ENCODE measurements around the gene METTL4. TPM values are rescaled to one million over a fixed set of nuclear protein-coding genes. Genes with fewer than 3 reads are reported as not detected.

The METTL4 gene
- total and polyA plus RNA-seq, 4 donors: 8.8 to 19.6 (median 15.6) TPM

DNA sequence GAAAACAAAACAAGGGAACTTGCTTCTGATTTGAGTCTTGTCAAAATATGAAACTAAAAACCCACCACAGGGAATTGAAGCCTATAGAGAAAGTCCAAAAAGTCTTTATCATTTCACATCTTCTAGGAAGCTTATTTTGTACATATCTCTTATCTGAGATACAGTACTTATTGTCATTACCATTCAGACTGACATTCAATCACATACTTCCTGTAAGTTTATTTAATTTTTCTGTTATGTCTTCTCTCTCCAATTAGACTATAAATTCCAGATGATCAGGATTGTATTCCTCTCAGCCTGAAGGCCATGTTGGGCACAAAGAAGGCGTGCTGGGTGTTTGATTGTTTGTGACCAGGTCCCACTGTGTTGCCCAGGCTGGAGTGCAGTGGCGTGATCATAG lies 59.2 kb downstream of the METTL4 start:
- no peak for DNase-seq (ENCODE audit: low read depth in 4 of 6, low spot score in 6 of 6)
- H3K36me3 ChIP-seq (ENCODE audit: control insufficient read depth, insufficient read depth, low read length): no peaks in the 10 kb centered on the region

DNA sequence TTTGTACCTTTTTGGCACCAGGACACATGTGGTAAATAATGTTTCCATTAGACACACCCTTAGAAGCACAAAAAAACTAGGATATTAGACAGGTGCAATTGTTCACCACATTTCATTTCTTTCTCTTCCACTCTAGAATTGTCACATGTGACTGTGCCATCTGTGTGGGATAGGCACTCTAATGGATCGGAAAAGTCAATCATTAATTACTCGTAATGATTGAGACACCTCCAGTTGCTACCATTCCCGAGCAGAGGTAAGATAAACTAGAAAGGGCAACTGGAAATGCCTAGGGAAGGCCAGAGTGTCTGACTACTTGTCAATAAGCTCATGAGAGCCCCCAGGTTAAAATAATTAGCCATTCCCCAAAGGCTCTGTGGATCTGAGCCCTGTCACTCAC lies 59.9 kb downstream of the METTL4 start:
- WGBS (ENCODE audit: insufficient coverage): 90% methylated on average over 2 of the region's 3 CpGs
- DNase-seq (ENCODE audit: low read depth in 4 of 6, low spot score in 6 of 6): no peak
- H3K36me3 ChIP-seq (ENCODE audit: control insufficient read depth, insufficient read depth, low read length): no peaks in the 10 kb centered on the region
- H3K27ac ChIP-seq (ENCODE audit: low read depth, low read length): no peak overlapping the region
- no peaks in the 10 kb centered on the region for H3K4me1 ChIP-seq (ENCODE audit: control insufficient read depth, insufficient read depth, low read length)
- H3K27me3 ChIP-seq (ENCODE audit: control insufficient read depth, insufficient read depth, low read length): no peaks in the 10 kb centered on the region
- H3K9me3 ChIP-seq (ENCODE audit: control insufficient read depth, insufficient read depth, low read length): no peaks in the 10 kb centered on the region
- H3K4me3 ChIP-seq (ENCODE audit: low read depth, low read length): no peak overlapping the region

More for the DNA sequence above, 59.2 kb downstream of the METTL4 start:
- no peak overlapping the region for H3K4me3 ChIP-seq (ENCODE audit: low read depth, low read length)
- H3K27ac ChIP-seq (ENCODE audit: low read depth, low read length): no peak overlapping the region
- H3K4me1 ChIP-seq (ENCODE audit: control insufficient read depth, insufficient read depth, low read length): no peaks in the 10 kb centered on the region
- H3K9me3 ChIP-seq (ENCODE audit: control insufficient read depth, insufficient read depth, low read length): no peaks in the 10 kb centered on the region
- H3K27me3 ChIP-seq (ENCODE audit: control insufficient read depth, insufficient read depth, low read length): no peaks in the 10 kb centered on the region
- WGBS (ENCODE audit: insufficient coverage): 100% methylated on average over 1 of the region's 2 CpGs

DNA sequence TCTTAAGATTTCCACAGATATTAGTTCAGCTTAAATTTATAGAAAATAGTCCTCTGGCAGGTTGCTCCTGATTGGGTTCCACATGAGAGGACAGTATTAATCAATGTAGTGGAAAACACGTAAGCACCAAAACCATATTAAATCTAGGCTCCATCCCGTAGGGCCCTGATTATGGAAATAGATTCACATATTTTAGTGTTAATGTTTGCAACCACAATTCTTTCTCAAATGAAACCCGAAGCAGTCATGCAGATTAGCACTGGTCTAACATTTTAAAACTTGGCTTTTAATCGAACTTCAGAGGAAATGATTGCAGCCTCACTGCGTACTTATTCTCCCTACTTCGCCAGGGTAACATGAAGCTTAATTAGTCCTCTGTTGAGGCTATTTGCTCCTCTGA lies 60.9 kb downstream of the METTL4 start:
- Histone ChIP-seq H3K4me3 (ENCODE audit: low read depth, low read length) (no peak overlapping the region), H3K27ac (ENCODE audit: low read depth, low read length) (no peak overlapping the region), H3K27me3 (ENCODE audit: control insufficient read depth, insufficient read depth, low read length) (no peaks in the 10 kb centered on the region), H3K4me1 (ENCODE audit: control insufficient read depth, insufficient read depth, low read length) (no peaks in the 10 kb centered on the region), H3K36me3 (ENCODE audit: control insufficient read depth, insufficient read depth, low read length) (no peaks in the 10 kb centered on the region), H3K9me3 (ENCODE audit: control insufficient read depth, insufficient read depth, low read length) (no peaks in the 10 kb centered on the region)
- peak in 2 of 6 donors; percentile 20 to 42 for DNase-seq (ENCODE audit: low read depth in 4 of 6, low spot score in 6 of 6)
- no CpG with 5 or more reads among the region's 6 CpGs for WGBS (ENCODE audit: insufficient coverage)

DNA sequence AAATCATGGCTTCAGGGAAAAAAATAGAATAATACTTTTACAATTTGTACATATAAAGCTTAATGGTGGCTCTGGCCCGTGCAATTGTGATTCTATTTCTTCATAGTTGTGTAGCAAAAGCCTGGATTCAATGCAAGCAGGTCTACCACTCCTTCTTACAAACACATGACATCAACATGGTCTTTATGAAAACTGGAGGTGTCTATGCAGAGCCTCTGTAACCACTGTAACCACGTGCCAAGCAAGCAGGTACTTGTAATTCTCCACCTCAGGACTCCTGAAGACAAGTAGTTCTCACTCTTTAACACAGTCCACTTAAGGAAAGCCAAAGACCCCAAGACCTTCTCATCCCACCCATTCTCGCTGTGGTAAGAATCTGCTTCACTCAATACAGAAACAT lies 62.6 kb downstream of the METTL4 start:
- H3K4me1 ChIP-seq (ENCODE audit: control insufficient read depth, insufficient read depth, low read length): no peaks in the 10 kb centered on the region
- H3K27me3 ChIP-seq (ENCODE audit: control insufficient read depth, insufficient read depth, low read length): no peaks in the 10 kb centered on the region
- H3K27ac ChIP-seq (ENCODE audit: low read depth, low read length): no peak overlapping the region
- 83% methylated on average over 1 of the region's 3 CpGs for WGBS (ENCODE audit: insufficient coverage)
- no peaks in the 10 kb centered on the region for H3K36me3 ChIP-seq (ENCODE audit: control insufficient read depth, insufficient read depth, low read length)
- no peaks in the 10 kb centered on the region for H3K9me3 ChIP-seq (ENCODE audit: control insufficient read depth, insufficient read depth, low read length)
- H3K4me3 ChIP-seq (ENCODE audit: low read depth, low read length): no peak overlapping the region
- no peak for DNase-seq (ENCODE audit: low read depth in 4 of 6, low spot score in 6 of 6)

DNA sequence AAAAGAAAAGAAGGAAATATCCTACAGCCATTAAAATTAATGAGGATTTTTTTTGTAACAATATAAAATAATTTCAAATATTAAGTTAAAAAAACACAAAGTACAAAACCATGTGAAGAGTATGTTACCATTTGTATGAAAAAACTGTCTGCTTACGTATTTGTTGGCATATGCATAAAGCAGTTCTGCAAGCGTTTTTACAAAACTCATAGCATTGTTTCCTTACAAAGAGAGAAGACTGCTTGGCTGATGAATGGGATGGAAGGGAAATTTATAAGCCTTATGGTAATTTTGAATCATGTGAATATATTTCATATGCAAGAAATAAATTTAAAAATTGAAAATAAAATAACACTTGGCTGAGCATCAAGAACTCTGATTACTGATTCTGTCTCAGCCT lies 63.1 kb downstream of the METTL4 start:
- Histone ChIP-seq H3K9me3 (ENCODE audit: control insufficient read depth, insufficient read depth, low read length) (no peaks in the 10 kb centered on the region), H3K4me1 (ENCODE audit: control insufficient read depth, insufficient read depth, low read length) (no peaks in the 10 kb centered on the region), H3K36me3 (ENCODE audit: control insufficient read depth, insufficient read depth, low read length) (no peaks in the 10 kb centered on the region), H3K27me3 (ENCODE audit: control insufficient read depth, insufficient read depth, low read length) (no peaks in the 10 kb centered on the region), H3K27ac (ENCODE audit: low read depth, low read length) (no peak overlapping the region), H3K4me3 (ENCODE audit: low read depth, low read length) (no peak overlapping the region)
- DNase-seq (ENCODE audit: low read depth in 4 of 6, low spot score in 6 of 6): peak in 1 of 6 donors; percentile 7
- WGBS (ENCODE audit: insufficient coverage): no CpG with 5 or more reads among the region's 2 CpGs

DNA sequence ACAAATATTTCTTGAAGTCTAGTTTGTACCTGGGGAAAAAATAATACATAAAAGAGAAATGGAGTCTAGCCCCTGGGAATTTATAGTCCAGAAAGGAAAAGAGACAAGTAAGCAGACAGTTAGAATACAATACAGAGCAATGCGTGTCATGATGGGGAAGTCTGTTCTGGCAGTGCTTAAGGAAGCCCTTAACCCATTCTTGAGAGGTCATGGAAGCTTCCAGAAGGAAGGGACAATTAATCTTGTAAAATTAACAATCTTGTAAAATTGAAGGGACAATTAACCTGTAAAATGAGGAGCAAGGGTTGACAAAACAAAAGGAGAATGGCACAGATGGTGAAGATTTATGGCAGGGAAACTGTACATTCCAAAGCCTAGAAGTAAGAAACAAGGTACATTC lies 66.7 kb downstream of the METTL4 start:
- Histone ChIP-seq H3K9me3 (ENCODE audit: control insufficient read depth, insufficient read depth, low read length) (no peaks in the 10 kb centered on the region), H3K4me1 (ENCODE audit: control insufficient read depth, insufficient read depth, low read length) (no peaks in the 10 kb centered on the region)
- no CpG with 5 or more reads among the region's 1 CpG for WGBS (ENCODE audit: insufficient coverage)

DNA sequence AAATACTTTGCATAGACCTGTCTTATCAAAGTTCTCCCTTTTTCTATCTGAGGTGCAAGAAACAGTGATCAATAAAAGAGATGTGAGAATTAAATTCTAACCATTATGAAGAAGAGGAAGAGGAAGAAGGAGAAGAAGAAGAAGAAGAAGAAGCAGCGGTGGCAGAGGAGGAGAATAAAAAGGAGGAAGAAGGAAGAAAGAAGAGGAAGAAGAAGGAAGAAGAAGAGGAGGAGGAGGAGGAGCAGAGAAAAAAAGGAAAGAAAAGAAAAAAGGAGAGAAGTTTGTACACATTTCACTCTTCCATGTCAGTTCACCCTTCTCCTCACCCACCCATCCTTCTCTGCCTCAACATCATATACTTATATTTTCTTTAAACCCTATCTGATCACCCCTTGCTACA lies 68.4 kb downstream of the METTL4 start:
- DNase-seq (ENCODE audit: low read depth in 4 of 6, low spot score in 6 of 6): no peak
- H3K4me3 ChIP-seq (ENCODE audit: low read depth, low read length): no peak overlapping the region
- no peaks in the 10 kb centered on the region for H3K9me3 ChIP-seq (ENCODE audit: control insufficient read depth, insufficient read depth, low read length)
- no peaks in the 10 kb centered on the region for H3K27me3 ChIP-seq (ENCODE audit: control insufficient read depth, insufficient read depth, low read length)
- no peaks in the 10 kb centered on the region for H3K4me1 ChIP-seq (ENCODE audit: control insufficient read depth, insufficient read depth, low read length)
- no peak overlapping the region for H3K27ac ChIP-seq (ENCODE audit: low read depth, low read length)
- 100% methylated on average over 1 of the region's 1 CpG for WGBS (ENCODE audit: insufficient coverage)
- H3K36me3 ChIP-seq (ENCODE audit: control insufficient read depth, insufficient read depth, low read length): no peaks in the 10 kb centered on the region

More for the DNA sequence above, 66.7 kb downstream of the METTL4 start:
- Histone ChIP-seq H3K4me3 (ENCODE audit: low read depth, low read length) (no peak overlapping the region), H3K27me3 (ENCODE audit: control insufficient read depth, insufficient read depth, low read length) (no peaks in the 10 kb centered on the region), H3K27ac (ENCODE audit: low read depth, low read length) (no peak overlapping the region), H3K36me3 (ENCODE audit: control insufficient read depth, insufficient read depth, low read length) (no peaks in the 10 kb centered on the region)
- no peak for DNase-seq (ENCODE audit: low read depth in 4 of 6, low spot score in 6 of 6)

DNA sequence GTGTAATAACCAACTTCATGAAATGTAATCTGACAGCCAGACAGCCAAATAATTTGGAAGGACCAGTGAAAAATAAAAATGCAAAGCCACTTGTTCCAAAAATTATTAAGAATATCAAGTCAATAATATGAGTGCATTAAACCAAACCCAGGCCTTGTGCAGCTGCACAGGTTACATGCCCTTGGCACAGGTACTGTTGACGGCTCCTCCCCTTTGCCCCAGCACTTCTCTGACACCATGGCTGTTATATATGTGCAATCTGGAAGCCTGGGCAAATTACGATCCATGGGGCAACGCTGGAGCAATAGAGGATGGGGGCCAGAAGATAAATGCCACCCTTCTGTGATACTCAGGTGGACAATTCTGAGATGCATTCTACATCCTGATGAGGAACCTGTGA lies 68.9 kb downstream of the METTL4 start:
- Histone ChIP-seq H3K27me3 (ENCODE audit: control insufficient read depth, insufficient read depth, low read length) (no peaks in the 10 kb centered on the region), H3K36me3 (ENCODE audit: control insufficient read depth, insufficient read depth, low read length) (no peaks in the 10 kb centered on the region), H3K4me3 (ENCODE audit: low read depth, low read length) (no peak overlapping the region), H3K9me3 (ENCODE audit: control insufficient read depth, insufficient read depth, low read length) (no peaks in the 10 kb centered on the region), H3K4me1 (ENCODE audit: control insufficient read depth, insufficient read depth, low read length) (no peaks in the 10 kb centered on the region), H3K27ac (ENCODE audit: low read depth, low read length) (no peak overlapping the region)
- DNase-seq (ENCODE audit: low read depth in 4 of 6, low spot score in 6 of 6): no peak
- WGBS (ENCODE audit: insufficient coverage): no CpG with 5 or more reads among the region's 3 CpGs

DNA sequence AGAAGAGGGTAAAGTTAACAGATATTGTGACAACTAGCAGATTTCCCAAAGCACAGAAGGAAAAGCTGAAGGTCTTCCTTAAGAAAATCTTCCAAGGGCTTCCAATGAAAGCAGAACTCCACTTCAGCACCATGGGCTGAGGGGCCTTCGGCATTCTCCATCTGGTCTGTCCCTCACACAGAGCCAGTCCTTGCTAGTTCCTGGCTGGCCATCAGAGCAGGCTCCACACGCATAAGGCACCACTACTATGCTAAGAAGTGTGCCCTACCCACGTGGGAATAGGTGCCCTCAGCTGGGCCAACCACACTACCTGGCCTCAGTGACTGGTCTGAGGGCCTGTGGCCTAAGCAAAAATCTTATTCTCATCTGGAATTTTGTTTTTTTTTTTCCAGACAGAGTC lies 73.5 kb downstream of the METTL4 start:
- Histone ChIP-seq H3K27me3 (ENCODE audit: control insufficient read depth, insufficient read depth, low read length) (no peaks in the 10 kb centered on the region), H3K27ac (ENCODE audit: low read depth, low read length) (no peak overlapping the region), H3K4me1 (ENCODE audit: control insufficient read depth, insufficient read depth, low read length) (no peaks in the 10 kb centered on the region), H3K9me3 (ENCODE audit: control insufficient read depth, insufficient read depth, low read length) (no peaks in the 10 kb centered on the region), H3K36me3 (ENCODE audit: control insufficient read depth, insufficient read depth, low read length) (no peaks in the 10 kb centered on the region), H3K4me3 (ENCODE audit: low read depth, low read length) (no peak overlapping the region)
- 79% methylated on average over 3 of the region's 3 CpGs for WGBS (ENCODE audit: insufficient coverage)
- no peak for DNase-seq (ENCODE audit: low read depth in 4 of 6, low spot score in 6 of 6)

DNA sequence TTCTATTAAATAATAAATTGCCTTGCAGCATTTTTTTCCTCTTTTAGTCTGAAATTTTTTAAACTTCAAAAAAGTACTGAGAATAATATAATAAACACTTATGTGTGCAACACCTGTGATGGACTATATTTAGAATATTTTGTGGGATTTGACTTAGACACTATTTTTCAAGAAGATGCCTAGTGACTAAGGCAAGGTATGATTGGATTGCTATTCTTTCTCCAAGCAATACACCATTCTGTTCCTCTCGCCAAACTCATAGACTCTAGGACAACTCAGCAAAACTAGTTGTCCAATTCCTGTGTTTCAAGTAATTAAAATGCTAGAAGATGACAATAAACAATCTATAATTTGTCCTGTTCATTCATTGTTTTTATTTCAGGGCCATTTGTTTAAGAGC lies 75.9 kb downstream of the METTL4 start:
- no peak overlapping the region for H3K4me3 ChIP-seq (ENCODE audit: low read depth, low read length)
- no peak overlapping the region for H3K27ac ChIP-seq (ENCODE audit: low read depth, low read length)
- no peak for DNase-seq (ENCODE audit: low read depth in 4 of 6, low spot score in 6 of 6)
- no peaks in the 10 kb centered on the region for H3K4me1 ChIP-seq (ENCODE audit: control insufficient read depth, insufficient read depth, low read length)
- H3K27me3 ChIP-seq (ENCODE audit: control insufficient read depth, insufficient read depth, low read length): no peaks in the 10 kb centered on the region
- WGBS (ENCODE audit: insufficient coverage): no CpG with 5 or more reads among the region's 1 CpG
- no peaks in the 10 kb centered on the region for H3K9me3 ChIP-seq (ENCODE audit: control insufficient read depth, insufficient read depth, low read length)
- H3K36me3 ChIP-seq (ENCODE audit: control insufficient read depth, insufficient read depth, low read length): no peaks in the 10 kb centered on the region

Measured in spinal cord (tissue), 10 donors.